Liver (tissue), 9 donors: Measurements from ENCODE around the gene DDX20. TPM values are rescaled to one million over a fixed set of nuclear protein-coding genes. Genes with fewer than 3 reads are reported as not detected.

ENCODE experiments used
- DNase-seq: peaks from one replicate; pipeline ENCODE4 v3.0.0-alpha.2; 2017; ENCODE audit warnings: low spot score
- H3K27ac ChIP-seq, 2 donors: one replicate each; pipeline ENCODE4 v1.7.0; 2013; ENCODE audit warnings: inconsistent platforms in 2 of 2, low read length in 2 of 2, control low read depth in 1 of 2, low read depth in 1 of 2, mild to moderate bottlenecking in 1 of 2
- H3K27me3 ChIP-seq, 4 donors: one replicate each; pipeline versions ENCODE4 v1.6.1 to v1.7.0; 2013; ENCODE audit warnings: low read length in 3 of 4, inconsistent platforms in 1 of 4, mild to moderate bottlenecking in 1 of 4, moderate library complexity in 1 of 4; ENCODE audit not compliant: control insufficient read depth in 4 of 4, insufficient read depth in 4 of 4
- H3K36me3 ChIP-seq, 4 donors: one replicate each; pipeline versions ENCODE4 v1.6.1 to v1.7.0; 2013; ENCODE audit warnings: low read length in 3 of 4, mild to moderate bottlenecking in 3 of 4, low read depth in 1 of 4, moderate library complexity in 1 of 4; ENCODE audit not compliant: control insufficient read depth in 4 of 4, insufficient read depth in 3 of 4
- H3K4me1 ChIP-seq, 4 donors: one replicate each; pipeline versions ENCODE4 v1.6.1 to v1.7.0; 2013; ENCODE audit warnings: low read length in 3 of 4, mild to moderate bottlenecking in 3 of 4, moderate library complexity in 1 of 4; ENCODE audit not compliant: control insufficient read depth in 4 of 4, insufficient read depth in 4 of 4
- H3K4me3 ChIP-seq, 3 donors: one replicate each; pipeline versions ENCODE4 v1.6.1 to v1.7.0; 2013; ENCODE audit warnings: low read length in 3 of 3, control low read depth in 1 of 3, low read depth in 1 of 3, mild to moderate bottlenecking in 1 of 3
- H3K9ac ChIP-seq, 2 donors: one replicate each; pipeline ENCODE4 v1.7.0; 2013; ENCODE audit warnings: low read length in 2 of 2, mild to moderate bottlenecking in 2 of 2, moderate library complexity in 2 of 2, control low read depth in 1 of 2, low read depth in 1 of 2
- H3K9me3 ChIP-seq, 4 donors: one replicate each; pipeline versions ENCODE4 v1.6.1 to v1.7.0; 2013; ENCODE audit warnings: low read length in 3 of 4; ENCODE audit not compliant: control insufficient read depth in 4 of 4
- EGR1 ChIP-seq, 2 donors: IDR thresholded peaks; 2 replicates each; pipeline ENCODE4 v1.6.1; 2016 to 2018; ENCODE audit warnings: antibody characterized with exemption in 2 of 2, low read depth in 2 of 2
- FOXA1 ChIP-seq: IDR thresholded peaks from 2 replicates; pipeline ENCODE4 v1.6.1; 2016; ENCODE audit warnings: antibody characterized with exemption
- FOXA2 ChIP-seq: IDR thresholded peaks from 2 replicates; pipeline ENCODE4 v1.6.1; 2016; ENCODE audit warnings: antibody characterized with exemption
- GABPA ChIP-seq, 2 donors: IDR thresholded peaks in 1 of 2; conservative IDR thresholded peaks in 1 of 2; 2 replicates each; pipeline ENCODE4 v1.6.1; 2016; ENCODE audit warnings: antibody characterized with exemption in 2 of 2, mild to moderate bottlenecking in 1 of 2, moderate library complexity in 1 of 2
- HNF4A ChIP-seq, 2 donors: conservative IDR thresholded peaks; 2 replicates each; pipeline ENCODE4 v1.6.1; 2016; ENCODE audit warnings: antibody characterized with exemption in 2 of 2, mild to moderate bottlenecking in 2 of 2
- HNF4G ChIP-seq: IDR thresholded peaks from 2 replicates; pipeline ENCODE4 v1.6.1; 2016; ENCODE audit warnings: antibody characterized with exemption
- JUND ChIP-seq, 2 donors: IDR thresholded peaks; 2 replicates each; pipeline ENCODE4 v1.6.1; 2016; ENCODE audit warnings: antibody characterized with exemption in 2 of 2
- NR2F2 ChIP-seq: IDR thresholded peaks from 2 replicates; pipeline ENCODE4 v1.6.1; 2016; ENCODE audit warnings: antibody characterized with exemption
- RAD21 ChIP-seq, 2 donors: IDR thresholded peaks; 2 replicates each; pipeline ENCODE4 v1.6.1; 2016; ENCODE audit warnings: antibody characterized with exemption in 2 of 2, mild to moderate bottlenecking in 2 of 2
- RXRA ChIP-seq, 2 donors: IDR thresholded peaks; 2 replicates each; pipeline ENCODE4 v1.6.1; 2017 to 2018; ENCODE audit warnings: antibody characterized with exemption in 2 of 2, mild to moderate bottlenecking in 1 of 2
- SP1 ChIP-seq: IDR thresholded peaks from 2 replicates; pipeline ENCODE4 v1.6.1; 2018; ENCODE audit warnings: antibody characterized with exemption, mild to moderate bottlenecking
- TAF1 ChIP-seq: conservative IDR thresholded peaks from 2 replicates; pipeline ENCODE4 v1.6.1; 2016; ENCODE audit warnings: antibody characterized with exemption, mild to moderate bottlenecking
- YY1 ChIP-seq: IDR thresholded peaks from 2 replicates; pipeline ENCODE4 v1.6.1; 2016; ENCODE audit warnings: antibody characterized with exemption, mild to moderate bottlenecking
- WGBS: extraction: QIAGEN DNeasy Blood & Tissue Kit; methylation state at CpG from one replicate; pipeline ENCODE4 v1.1.7; 2013; 5-methylcytosine and 5-hydroxymethylcytosine counted together
- polyA plus RNA-seq, 2 donors: library from polyadenylated mRNA; stranded (reverse) in 1 of 2; unstranded in 1 of 2; fragments of 200-250 nt in 1 of 2; fragments of >200 nt in 1 of 2; fragmentation: Nextera tagmentation in 1 of 2; extraction: Ambion mirVana in 1 of 2; gene quantifications; one replicate each; pipeline versions ENCODE4 v1.2.1 to v1.2.3, GENCODE V29; 2013 to 2015
- total RNA-seq, 2 donors: library from RNA; depleted of rRNA; stranded (reverse); fragments of >200 nt; gene quantifications; one replicate each; pipeline ENCODE4 v1.2.3, GENCODE V29; 2014
- TF ChIP-seq, protein P1 (sequence below): fragments of 150-350 bp; IDR thresholded peaks from 2 replicates; pipeline ENCODE4 v1.5.1; 2017; ENCODE audit warnings: improper control_type of control experiment, low read depth, low read length; ENCODE audit not compliant: missing input control
- TF ChIP-seq, protein P2 (sequence below): IDR thresholded peaks from 2 replicates; pipeline ENCODE4 v1.6.1; 2016; ENCODE audit warnings: antibody characterized with exemption
- TF ChIP-seq, protein P3 (sequence below): IDR thresholded peaks from 2 replicates; pipeline ENCODE4 v1.6.1; 2016; ENCODE audit warnings: antibody characterized with exemption, mild to moderate bottlenecking
- TF ChIP-seq, protein P4 (sequence below): IDR thresholded peaks from 2 replicates; pipeline ENCODE4 v1.6.1; 2016; ENCODE audit warnings: antibody characterized with exemption
- TF ChIP-seq, protein P5 (sequence below): IDR thresholded peaks from 2 replicates; pipeline ENCODE4 v1.6.1; 2016; ENCODE audit warnings: antibody characterized with exemption
- donor health status: healthy.
- donor health status: healthy.
- donor health status: healthy.
- donor health status: healthy.
- donor health status: healthy.

DDX20 gene
- total and polyA plus RNA-seq, 4 donors, result 2.3 to 8.6 (median 4.6) TPM

DNA sequence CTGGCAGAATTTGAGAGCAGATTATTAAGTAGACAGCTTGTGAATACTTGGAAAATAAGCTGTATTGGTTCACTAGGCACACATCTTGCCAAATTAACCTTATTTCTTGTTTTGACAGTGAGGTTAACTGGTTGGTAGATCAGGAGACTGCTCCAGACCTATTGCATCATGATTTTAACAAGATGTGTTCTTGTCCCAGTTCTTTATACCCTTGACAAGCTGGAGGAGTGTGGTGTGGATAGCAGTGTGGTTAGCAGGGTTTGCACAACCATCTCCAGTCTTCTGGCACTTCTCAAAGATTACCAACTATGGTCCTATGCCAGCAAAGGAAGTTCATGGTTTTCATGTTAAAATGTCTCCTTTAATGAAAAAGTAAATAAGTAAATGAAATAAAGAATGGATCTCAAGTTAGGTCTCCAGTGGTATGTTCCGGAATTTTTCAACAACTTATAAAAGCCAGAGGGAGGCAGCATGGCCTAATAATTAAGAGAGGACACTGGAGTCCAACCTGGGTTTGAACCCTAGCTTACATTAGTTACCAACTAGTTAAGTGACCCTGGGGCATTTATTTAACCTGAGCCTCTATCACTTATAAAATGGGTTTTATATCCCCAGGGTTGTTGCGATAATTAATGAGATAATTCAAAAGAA lies 34.1 kb downstream of the DDX20 start:
- no peak for DNase-seq
- H3K27ac ChIP-seq, result no peak overlapping the region
- H3K36me3 ChIP-seq, result no peaks in the 10 kb centered on the region
- no peaks in the 10 kb centered on the region for H3K27me3 ChIP-seq
- H3K9ac ChIP-seq, result no peak overlapping the region
- WGBS, result 88% methylated on average over 2 of the region's 2 CpGs
- H3K9me3 ChIP-seq, result no peaks in the 10 kb centered on the region
- TF ChIP-seq RAD21 (IDR thresholded peaks at IDR 0.05), result peak; percentile 66 to 68
- TF ChIP-seq, protein P1, sequence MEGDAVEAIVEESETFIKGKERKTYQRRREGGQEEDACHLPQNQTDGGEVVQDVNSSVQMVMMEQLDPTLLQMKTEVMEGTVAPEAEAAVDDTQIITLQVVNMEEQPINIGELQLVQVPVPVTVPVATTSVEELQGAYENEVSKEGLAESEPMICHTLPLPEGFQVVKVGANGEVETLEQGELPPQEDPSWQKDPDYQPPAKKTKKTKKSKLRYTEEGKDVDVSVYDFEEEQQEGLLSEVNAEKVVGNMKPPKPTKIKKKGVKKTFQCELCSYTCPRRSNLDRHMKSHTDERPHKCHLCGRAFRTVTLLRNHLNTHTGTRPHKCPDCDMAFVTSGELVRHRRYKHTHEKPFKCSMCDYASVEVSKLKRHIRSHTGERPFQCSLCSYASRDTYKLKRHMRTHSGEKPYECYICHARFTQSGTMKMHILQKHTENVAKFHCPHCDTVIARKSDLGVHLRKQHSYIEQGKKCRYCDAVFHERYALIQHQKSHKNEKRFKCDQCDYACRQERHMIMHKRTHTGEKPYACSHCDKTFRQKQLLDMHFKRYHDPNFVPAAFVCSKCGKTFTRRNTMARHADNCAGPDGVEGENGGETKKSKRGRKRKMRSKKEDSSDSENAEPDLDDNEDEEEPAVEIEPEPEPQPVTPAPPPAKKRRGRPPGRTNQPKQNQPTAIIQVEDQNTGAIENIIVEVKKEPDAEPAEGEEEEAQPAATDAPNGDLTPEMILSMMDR, result peak; percentile 24
- no peak for TF ChIP-seq HNF4A (conservative IDR thresholded peaks at IDR 0.05)
- H3K4me3 ChIP-seq, result no peak overlapping the region
- no peaks in the 10 kb centered on the region for H3K4me1 ChIP-seq

DNA sequence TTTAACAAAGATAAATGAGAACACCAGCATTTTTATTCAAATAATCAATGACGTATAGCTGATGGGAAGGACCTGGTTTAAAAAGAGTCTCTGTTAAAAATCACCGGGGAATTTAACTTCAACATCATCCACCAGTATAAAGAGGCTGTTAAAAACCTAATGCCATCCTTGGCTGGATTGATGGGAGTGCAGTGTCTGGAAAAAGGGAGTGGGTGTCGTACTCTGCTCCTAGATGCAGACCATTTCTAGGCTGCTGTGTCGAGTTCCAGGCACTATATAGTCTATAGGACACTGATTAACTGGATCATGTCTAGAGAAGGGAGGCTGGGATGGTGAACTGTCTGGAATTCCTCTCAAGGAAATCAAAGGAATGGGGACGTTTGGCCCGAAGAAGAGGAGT lies 36.1 kb downstream of the DDX20 start:
- H3K9ac ChIP-seq, result no peak overlapping the region
- TF ChIP-seq, protein P2, sequence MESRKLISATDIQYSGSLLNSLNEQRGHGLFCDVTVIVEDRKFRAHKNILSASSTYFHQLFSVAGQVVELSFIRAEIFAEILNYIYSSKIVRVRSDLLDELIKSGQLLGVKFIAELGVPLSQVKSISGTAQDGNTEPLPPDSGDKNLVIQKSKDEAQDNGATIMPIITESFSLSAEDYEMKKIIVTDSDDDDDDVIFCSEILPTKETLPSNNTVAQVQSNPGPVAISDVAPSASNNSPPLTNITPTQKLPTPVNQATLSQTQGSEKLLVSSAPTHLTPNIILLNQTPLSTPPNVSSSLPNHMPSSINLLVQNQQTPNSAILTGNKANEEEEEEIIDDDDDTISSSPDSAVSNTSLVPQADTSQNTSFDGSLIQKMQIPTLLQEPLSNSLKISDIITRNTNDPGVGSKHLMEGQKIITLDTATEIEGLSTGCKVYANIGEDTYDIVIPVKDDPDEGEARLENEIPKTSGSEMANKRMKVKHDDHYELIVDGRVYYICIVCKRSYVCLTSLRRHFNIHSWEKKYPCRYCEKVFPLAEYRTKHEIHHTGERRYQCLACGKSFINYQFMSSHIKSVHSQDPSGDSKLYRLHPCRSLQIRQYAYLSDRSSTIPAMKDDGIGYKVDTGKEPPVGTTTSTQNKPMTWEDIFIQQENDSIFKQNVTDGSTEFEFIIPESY, result no peak
- no peak for TF ChIP-seq FOXA1
- no peak for TF ChIP-seq TAF1
- TF ChIP-seq, protein P3, sequence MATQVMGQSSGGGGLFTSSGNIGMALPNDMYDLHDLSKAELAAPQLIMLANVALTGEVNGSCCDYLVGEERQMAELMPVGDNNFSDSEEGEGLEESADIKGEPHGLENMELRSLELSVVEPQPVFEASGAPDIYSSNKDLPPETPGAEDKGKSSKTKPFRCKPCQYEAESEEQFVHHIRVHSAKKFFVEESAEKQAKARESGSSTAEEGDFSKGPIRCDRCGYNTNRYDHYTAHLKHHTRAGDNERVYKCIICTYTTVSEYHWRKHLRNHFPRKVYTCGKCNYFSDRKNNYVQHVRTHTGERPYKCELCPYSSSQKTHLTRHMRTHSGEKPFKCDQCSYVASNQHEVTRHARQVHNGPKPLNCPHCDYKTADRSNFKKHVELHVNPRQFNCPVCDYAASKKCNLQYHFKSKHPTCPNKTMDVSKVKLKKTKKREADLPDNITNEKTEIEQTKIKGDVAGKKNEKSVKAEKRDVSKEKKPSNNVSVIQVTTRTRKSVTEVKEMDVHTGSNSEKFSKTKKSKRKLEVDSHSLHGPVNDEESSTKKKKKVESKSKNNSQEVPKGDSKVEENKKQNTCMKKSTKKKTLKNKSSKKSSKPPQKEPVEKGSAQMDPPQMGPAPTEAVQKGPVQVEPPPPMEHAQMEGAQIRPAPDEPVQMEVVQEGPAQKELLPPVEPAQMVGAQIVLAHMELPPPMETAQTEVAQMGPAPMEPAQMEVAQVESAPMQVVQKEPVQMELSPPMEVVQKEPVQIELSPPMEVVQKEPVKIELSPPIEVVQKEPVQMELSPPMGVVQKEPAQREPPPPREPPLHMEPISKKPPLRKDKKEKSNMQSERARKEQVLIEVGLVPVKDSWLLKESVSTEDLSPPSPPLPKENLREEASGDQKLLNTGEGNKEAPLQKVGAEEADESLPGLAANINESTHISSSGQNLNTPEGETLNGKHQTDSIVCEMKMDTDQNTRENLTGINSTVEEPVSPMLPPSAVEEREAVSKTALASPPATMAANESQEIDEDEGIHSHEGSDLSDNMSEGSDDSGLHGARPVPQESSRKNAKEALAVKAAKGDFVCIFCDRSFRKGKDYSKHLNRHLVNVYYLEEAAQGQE, result no peak
- TF ChIP-seq EGR1 (IDR thresholded peaks at IDR 0.05; ENCODE audit: low read depth in 2 of 2), result no peak
- TF ChIP-seq YY1, result no peak
- TF ChIP-seq, protein P4, sequence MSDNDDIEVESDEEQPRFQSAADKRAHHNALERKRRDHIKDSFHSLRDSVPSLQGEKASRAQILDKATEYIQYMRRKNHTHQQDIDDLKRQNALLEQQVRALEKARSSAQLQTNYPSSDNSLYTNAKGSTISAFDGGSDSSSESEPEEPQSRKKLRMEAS, result no peak
- no peak for TF ChIP-seq HNF4A (conservative IDR thresholded peaks at IDR 0.05)
- TF ChIP-seq, protein P5, sequence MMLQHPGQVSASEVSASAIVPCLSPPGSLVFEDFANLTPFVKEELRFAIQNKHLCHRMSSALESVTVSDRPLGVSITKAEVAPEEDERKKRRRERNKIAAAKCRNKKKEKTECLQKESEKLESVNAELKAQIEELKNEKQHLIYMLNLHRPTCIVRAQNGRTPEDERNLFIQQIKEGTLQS, result no peak
- TF ChIP-seq SP1, result no peak
- TF ChIP-seq RXRA (IDR thresholded peaks at IDR 0.05), result no peak
- TF ChIP-seq RAD21 (IDR thresholded peaks at IDR 0.05), result no peak
- TF ChIP-seq GABPA (IDR thresholded peaks at IDR 0.05 in 1 of 2, conservative IDR thresholded peaks at IDR 0.05 in 1 of 2), result no peak
- no peak for TF ChIP-seq JUND (IDR thresholded peaks at IDR 0.05)
- TF ChIP-seq, protein P1, result no peak
- TF ChIP-seq NR2F2, result no peak
- no peak for TF ChIP-seq HNF4G
- TF ChIP-seq FOXA2, result no peak
- no peaks in the 10 kb centered on the region for H3K27me3 ChIP-seq
- H3K4me3 ChIP-seq, result no peak overlapping the region
- no peaks in the 10 kb centered on the region for H3K36me3 ChIP-seq
- no peak overlapping the region for H3K27ac ChIP-seq
- DNase-seq, result no peak
- H3K4me1 ChIP-seq, result no peaks in the 10 kb centered on the region
- H3K9me3 ChIP-seq, result no peaks in the 10 kb centered on the region
- 87% methylated on average over 6 of the region's 6 CpGs for WGBS
